ENCODE measurements around the gene GTF3C1. TPM values are rescaled to one million over a fixed set of nuclear protein-coding genes. Genes with fewer than 3 reads are reported as not detected.

Gene GTF3C1
- total RNA-seq (49.6 and 64.1 TPM in 2 replicates), polyA plus RNA-seq (31.2 and 35.4 TPM in 2 replicates), polyA minus RNA-seq (55.0 and 60.5 TPM in 2 replicates)
- 31.2 TPM for total RNA-seq (2013)

- no peaks in the 10 kb centered on the region for H3K9me3 Mint-ChIP-seq (ENCODE audit: insufficient read depth)
- H3K27me3 Mint-ChIP-seq = no peaks in the 10 kb centered on the region
- no peak for TF ChIP-seq CTCF (IDR thresholded peaks at IDR 0.05)
- no peak for TF ChIP-seq EZH2 (IDR thresholded peaks at IDR 0.05; ENCODE audit: borderline replicate concordance, insufficient read depth, low read depth, low read length, poor library complexity, severe bottlenecking)
- peak within 1 kb of the TSS; percentile 97 for H3K4me2 ChIP-seq (replicated peaks; ENCODE audit: low read depth, low read length, poor library complexity, severe bottlenecking)
- H3K27ac Mint-ChIP-seq = peak within 1 kb of the TSS; percentile 97
- peak within 1 kb of the TSS; percentile 82 to 98 (median 95) for H3K4me3 ChIP-seq (ENCODE audit: control extremely low read depth in 1 of 5, extremely low read depth in 1 of 5, insufficient read depth in 1 of 5, low read depth in 2 of 5, low read length in 4 of 5)
- no peaks in the 10 kb centered on the region for H3K9me3 ChIP-seq (ENCODE audit: control extremely low read depth in 1 of 3, control insufficient read depth in 2 of 3, insufficient read depth in 1 of 3, low read length in 2 of 3)
- POLR2A ChIA-PET = interaction anchor here (0.6 to 0.9 kb wide), 4 partner anchors 11 to 1299 kb away, joined by 3 to 4 read pairs (median 4); no protein-coding TSS in a partner anchor
- H4K20me1 ChIP-seq (ENCODE audit: control insufficient read depth, insufficient read depth, low read length, poor library complexity, severe bottlenecking) = no peaks in the 10 kb centered on the region
- peak within 1 kb of the TSS; percentile 99 for H3K4me3 Mint-ChIP-seq
- ATAC-seq (ENCODE audit: low read depth) (peak; percentile 100), DNase-seq (peak; percentile 100)
- peak within 1 kb of the TSS; percentile 80 to 99 for H3K27ac ChIP-seq (ENCODE audit: low read length in 2 of 2)
- intact Hi-C loops (cut with micrococcal nuclease) = loop anchor here (10.0 kb wide), 1 partner anchor 665 kb away; the partner anchor contains the start of gene XPO6
- CTCF ChIA-PET = interaction anchor here (0.9 to 1.8 kb wide), 2 partner anchors 34 to 668 kb away, joined by 3 to 4 read pairs; no protein-coding TSS in a partner anchor
- 1% methylated on average over 52 of the region's 59 CpGs for WGBS (ENCODE audit: insufficient coverage)
- peak within 1 kb of the TSS; percentile 98 for H2AFZ ChIP-seq (ENCODE audit: insufficient read depth, low read depth, low read length, poor library complexity, severe bottlenecking)
- peaks cover 33% of the 10 kb centered on the region for H3K4me1 Mint-ChIP-seq
- H3K9ac ChIP-seq (ENCODE audit: low read length) = peak within 1 kb of the TSS; percentile 99
- H3K27me3 ChIP-seq (replicated peaks in 1 of 4; ENCODE audit: control extremely low read depth in 1 of 4, control insufficient read depth in 3 of 4, insufficient read depth in 4 of 4, low read length in 3 of 4) = no peaks in the 10 kb centered on the region
- H3K36me3 ChIP-seq (replicated peaks in 1 of 2; ENCODE audit: control extremely low read depth in 1 of 2, control insufficient read depth in 1 of 2, extremely low read depth in 1 of 2, insufficient read depth in 2 of 2, low read length in 1 of 2) = peaks cover 0 to 9% of the 10 kb centered on the region in 2 experiments
- H3K79me2 ChIP-seq (ENCODE audit: control insufficient read depth, insufficient read depth, low read length) = peaks cover 40% of the 10 kb centered on the region
- H3K4me1 ChIP-seq (ENCODE audit: control insufficient read depth in 2 of 2, insufficient read depth in 2 of 2, low read length in 2 of 2) = peaks cover 13 to 22% of the 10 kb centered on the region in 2 donors
Measured at GRCh38 chr16:27549746-27550581, at the start of gene GTF3C1, which contains the start of gene KATNIP. Gene GTF3C1, minus strand, starts transcription at chr16:27549913. Its CDS starts 23 bp downstream, at chr16:27549890. Gene KATNIP, plus strand, starts transcription at chr16:27550144. Its CDS starts 27 bp downstream, at chr16:27550171.
